GM19468 (cell line): ENCODE data around the gene ZNF644.

Source experiments
- ATAC-seq: cut with Tn5 transposase; IDR thresholded peaks from one replicate; pipeline ENCODE4 v1.9.1; 2021; ENCODE audit warnings: mild to moderate bottlenecking, moderate library complexity, moderate number of reproducible peaks; ENCODE audit not compliant: unreplicated experiment; ENCODE audit errors: extremely low read depth

The ZNF644 gene

GRCh38 chr1:90879281-90879680 lies 142.6 kb downstream of the ZNF644 start:
- no peak for ATAC-seq

- no peak for ATAC-seq
Measured at GRCh38 chr1:90876101-90876500, 145.7 kb downstream of the ZNF644 start.
